HEK293 (cell line): Measurements from ENCODE around the gene CLN5.

Source experiments
- CTCF ChIP-seq: fragments of 450-650 bp; formaldehyde crosslinking; IDR thresholded peaks from 2 replicates; pipeline ENCODE4 v1.5.1; 2016; ENCODE audit warnings: missing biosample characterization, missing genetic modification characterization
- ZBTB26 ChIP-seq: fragments of 450-650 bp; formaldehyde crosslinking; optimal IDR thresholded peaks from 2 replicates; pipeline ENCODE3; 2016; ENCODE audit warnings: missing biosample characterization, mild to moderate bottlenecking, missing genetic modification characterization
- ZNF274 ChIP-seq, 2 experiments: fragments of 200-500 bp in 1 of 2; fragments of 450-650 bp in 1 of 2; sonication (Bioruptor generic) in 1 of 2; formaldehyde crosslinking in 1 of 2; IDR thresholded peaks; 2 replicates each; pipeline versions ENCODE4 v1.5.1 to v1.6.1; 2014 to 2016; ENCODE audit warnings: borderline replicate concordance in 1 of 2, inconsistent platforms in 1 of 2, low read length in 1 of 2, missing biosample characterization in 1 of 2, missing genetic modification characterization in 1 of 2
- ZNF654 ChIP-seq: fragments of 450-650 bp; formaldehyde crosslinking; IDR thresholded peaks from 2 replicates; pipeline ENCODE4 v1.5.1; 2016; ENCODE audit warnings: low read depth, missing biosample characterization, missing genetic modification characterization
- ZSCAN30 ChIP-seq: fragments of 450-650 bp; IDR thresholded peaks from 2 replicates; pipeline ENCODE4 v1.5.1; 2018; ENCODE audit warnings: missing biosample characterization, mild to moderate bottlenecking, missing genetic modification characterization, moderate library complexity

GRCh38 chr13:76950101-76950500, 41.8 kb upstream of the CLN5 start:
- TF ChIP-seq CTCF (tag by site-specific recombination) (no peak), ZSCAN30 (no peak), ZNF654 (tag by site-specific recombination) (no peak), ZBTB26 (tag by site-specific recombination) (no peak), ZNF274 (IDR thresholded peaks at IDR 0.05; ENCODE audit: low read length) (no peak), ZNF274 (tag by site-specific recombination; IDR thresholded peaks at IDR 0.05; ENCODE audit: borderline replicate concordance) (no peak)
